WTC11 (cell line): ENCODE data around the gene NT5C1A. TPM values are rescaled to one million over a fixed set of nuclear protein-coding genes. Genes with fewer than 3 reads are reported as not detected.

Experiments used
- ATAC-seq: fragments of 200-7000 bp; cut with Tn5 transposase; 2 replicates; pipeline ENCODE4 v1.10.0; 2021; ENCODE audit warnings: mild to moderate bottlenecking, moderate library complexity
- CTCF ChIA-PET: fragments of 300-600 bp; sonication (Branson Sonifier 250); formaldehyde crosslinking; loops from one replicate; lab custom pipeline; 2021; ENCODE audit warnings: antibody characterized with exemption; lab: Charles Lee
- POLR2A ChIA-PET: fragments of 350-600 bp; sonication (Branson Sonifier 250); formaldehyde crosslinking; loops from one replicate; lab custom pipeline; 2021; ENCODE audit warnings: antibody characterized with exemption; lab: Charles Lee
- DNase-seq: peaks from one replicate; pipeline ENCODE4 v3.0.0; 2021; ENCODE audit warnings: low spot score
- H3K27ac Mint-ChIP-seq: 2 replicates; pipeline ENCODE4 v1.8.0; 2021; ENCODE audit warnings: mixed read lengths
- H3K27me3 Mint-ChIP-seq: 2 replicates; pipeline ENCODE4 v1.8.0; 2021; ENCODE audit warnings: low read depth, mild to moderate bottlenecking, moderate library complexity, mixed read lengths
- H3K36me3 Mint-ChIP-seq: 2 replicates; pipeline ENCODE4 v1.8.0; 2021; ENCODE audit warnings: mixed read lengths
- H3K4me1 Mint-ChIP-seq: 2 replicates; pipeline ENCODE4 v1.8.0; 2022; ENCODE audit warnings: mixed read lengths
- H3K4me3 Mint-ChIP-seq: 2 replicates; pipeline ENCODE4 v1.8.0; 2021; ENCODE audit warnings: mild to moderate bottlenecking, moderate library complexity, mixed read lengths
- H3K9me3 Mint-ChIP-seq: 2 replicates; pipeline ENCODE4 v1.8.0; 2021; ENCODE audit warnings: mixed read lengths
- ATF2 ChIP-seq: sonication (generic); formaldehyde crosslinking; IDR thresholded peaks from 2 replicates; pipeline ENCODE4 v1.8.1; 2022; ENCODE audit warnings: low read depth, missing genetic modification reagents, borderline replicate concordance
- ATF3 ChIP-seq: sonication (generic); formaldehyde crosslinking; conservative IDR thresholded peaks from 2 replicates; pipeline ENCODE4 v1.8.1; 2022; ENCODE audit warnings: mild to moderate bottlenecking, missing genetic modification reagents
- ELF4 ChIP-seq: sonication (generic); formaldehyde crosslinking; IDR thresholded peaks from 2 replicates; pipeline ENCODE4 v1.8.1; 2022; ENCODE audit warnings: low read depth, mild to moderate bottlenecking, moderate library complexity, missing genetic modification reagents
- ERG ChIP-seq: fragments of 250-450 bp; sonication (Bioruptor Pico); IDR thresholded peaks from 2 replicates; pipeline ENCODE4 v1.8.0; 2021; ENCODE audit warnings: mild to moderate bottlenecking
- GTF2I ChIP-seq: fragments of 250-450 bp; sonication (Bioruptor Pico); conservative IDR thresholded peaks from 2 replicates; pipeline ENCODE4 v1.4.0; 2021; ENCODE audit warnings: mild to moderate bottlenecking
- NFYB ChIP-seq: sonication (generic); formaldehyde crosslinking; conservative IDR thresholded peaks from 2 replicates; pipeline ENCODE4 v1.8.0; 2022; ENCODE audit warnings: low read depth, missing genetic modification reagents
- NR2C2 ChIP-seq: sonication (generic); formaldehyde crosslinking; IDR thresholded peaks from 2 replicates; pipeline ENCODE4 v1.8.0; 2022; ENCODE audit warnings: mild to moderate bottlenecking, missing genetic modification reagents
- PRRX2 ChIP-seq: fragments of 250-450 bp; sonication (Bioruptor Pico); IDR thresholded peaks from 2 replicates; pipeline ENCODE4 v1.8.0; 2021; ENCODE audit warnings: mild to moderate bottlenecking
- RORB ChIP-seq: fragments of 250-450 bp; sonication (Bioruptor Pico); IDR thresholded peaks from 2 replicates; pipeline ENCODE4 v1.9.0; 2021; ENCODE audit warnings: mild to moderate bottlenecking
- SMAD4 ChIP-seq: sonication (generic); formaldehyde crosslinking; IDR thresholded peaks from 2 replicates; pipeline ENCODE4 v1.8.0; 2022; ENCODE audit warnings: mild to moderate bottlenecking, missing genetic modification reagents
- SP1 ChIP-seq: sonication (generic); formaldehyde crosslinking; conservative IDR thresholded peaks from 2 replicates; pipeline ENCODE4 v1.8.1; 2022; ENCODE audit warnings: missing genetic modification reagents
- TCF7 ChIP-seq: sonication (generic); formaldehyde crosslinking; IDR thresholded peaks from 2 replicates; pipeline ENCODE4 v1.8.0; 2022; ENCODE audit warnings: mild to moderate bottlenecking, low read depth, missing genetic modification reagents, moderate library complexity
- ZBTB43 ChIP-seq: sonication (generic); formaldehyde crosslinking; IDR thresholded peaks from 2 replicates; pipeline ENCODE4 v1.8.1; 2023; ENCODE audit warnings: mild to moderate bottlenecking, missing genetic modification reagents
- ZNF263 ChIP-seq: sonication (generic); formaldehyde crosslinking; IDR thresholded peaks from 2 replicates; pipeline ENCODE4 v1.8.1; 2022; ENCODE audit warnings: low read depth, mild to moderate bottlenecking, moderate library complexity, missing genetic modification reagents
- ZNF396 ChIP-seq: fragments of 250-450 bp; sonication (Bioruptor Pico); IDR thresholded peaks from 2 replicates; pipeline ENCODE4 v1.8.0; 2021; ENCODE audit warnings: mild to moderate bottlenecking, moderate library complexity, borderline replicate concordance
- ZNF416 ChIP-seq: fragments of 250-450 bp; sonication (Bioruptor Pico); IDR thresholded peaks from 2 replicates; pipeline ENCODE4 v1.9.0; 2021; ENCODE audit warnings: mild to moderate bottlenecking, inconsistent platforms
- ZNF423 ChIP-seq: fragments of 250-450 bp; sonication (Bioruptor Pico); IDR thresholded peaks from 2 replicates; pipeline ENCODE4 v2.1.2; 2022; ENCODE audit warnings: mild to moderate bottlenecking, moderate library complexity
- ZNF532 ChIP-seq: fragments of 250-450 bp; sonication (Bioruptor Pico); IDR thresholded peaks from 2 replicates; pipeline ENCODE4 v1.9.0; 2021; ENCODE audit warnings: mild to moderate bottlenecking, borderline replicate concordance
- total RNA-seq: library from RNA; stranded (reverse); gene quantifications from 3 replicates; pipeline ENCODE4 v1.2.3, GENCODE V29; 2021
- TF ChIP-seq, protein P1 (sequence below): sonication (generic); formaldehyde crosslinking; IDR thresholded peaks from 2 replicates; pipeline ENCODE4 v1.8.1; 2023; ENCODE audit warnings: mild to moderate bottlenecking, missing genetic modification reagents
- TF ChIP-seq, protein P2 (sequence below): sonication (generic); formaldehyde crosslinking; IDR thresholded peaks from 2 replicates; pipeline ENCODE4 v1.8.0; 2022; ENCODE audit warnings: mild to moderate bottlenecking, missing genetic modification reagents

Gene NT5C1A
- total RNA-seq, 1 experiment from 2014 or later = not detected

- ChIA-PET POLR2A (interaction anchor here (0.6 to 0.9 kb wide), 2 partner anchors 70 to 231 kb away, joined by 3 to 4 read pairs; no protein-coding TSS in a partner anchor), CTCF (interaction anchor here (0.8 to 4.9 kb wide), 7 partner anchors 13 to 70 kb away, joined by 3 to 61 read pairs (median 8); partner anchors contain the start of genes HPCAL4 and NT5C1A)
- Mint-ChIP-seq H3K36me3 (no peaks in the 10 kb centered on the region), H3K9me3 (no peaks in the 10 kb centered on the region), H3K4me1 (peaks cover 14% of the 10 kb centered on the region), H3K27ac (no peak overlapping the region), H3K27me3 (peaks cover 80% of the 10 kb centered on the region)
- DNase-seq (no peak), ATAC-seq (no peak)
- no peak for TF ChIP-seq ATF3
- TF ChIP-seq ELF4 (CRISPR knock-in tag) = no peak
- TF ChIP-seq, protein P1, sequence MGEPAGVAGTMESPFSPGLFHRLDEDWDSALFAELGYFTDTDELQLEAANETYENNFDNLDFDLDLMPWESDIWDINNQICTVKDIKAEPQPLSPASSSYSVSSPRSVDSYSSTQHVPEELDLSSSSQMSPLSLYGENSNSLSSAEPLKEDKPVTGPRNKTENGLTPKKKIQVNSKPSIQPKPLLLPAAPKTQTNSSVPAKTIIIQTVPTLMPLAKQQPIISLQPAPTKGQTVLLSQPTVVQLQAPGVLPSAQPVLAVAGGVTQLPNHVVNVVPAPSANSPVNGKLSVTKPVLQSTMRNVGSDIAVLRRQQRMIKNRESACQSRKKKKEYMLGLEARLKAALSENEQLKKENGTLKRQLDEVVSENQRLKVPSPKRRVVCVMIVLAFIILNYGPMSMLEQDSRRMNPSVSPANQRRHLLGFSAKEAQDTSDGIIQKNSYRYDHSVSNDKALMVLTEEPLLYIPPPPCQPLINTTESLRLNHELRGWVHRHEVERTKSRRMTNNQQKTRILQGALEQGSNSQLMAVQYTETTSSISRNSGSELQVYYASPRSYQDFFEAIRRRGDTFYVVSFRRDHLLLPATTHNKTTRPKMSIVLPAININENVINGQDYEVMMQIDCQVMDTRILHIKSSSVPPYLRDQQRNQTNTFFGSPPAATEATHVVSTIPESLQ (CRISPR knock-in tag) = no peak
- TF ChIP-seq, all 79 proteins: peak for 0
- H3K4me3 Mint-ChIP-seq = no peak overlapping the region
Observed at GRCh38 chr1:39645411-39646043, 26.4 kb downstream of the NT5C1A start.

- POLR2A ChIA-PET = no interaction called here
- no peaks in the 10 kb centered on the region for H3K9me3 Mint-ChIP-seq
- H3K36me3 Mint-ChIP-seq = no peaks in the 10 kb centered on the region
- H3K27ac Mint-ChIP-seq = no peak overlapping the region
- DNase-seq (no peak), ATAC-seq (no peak)
- CTCF ChIA-PET = interaction anchor here (0.5 to 1.7 kb wide), 3 partner anchors 10 to 37 kb away, joined by 3 to 5 read pairs (median 3); no protein-coding TSS in a partner anchor
- no peak overlapping the region for H3K4me3 Mint-ChIP-seq
- peaks cover 14% of the 10 kb centered on the region for H3K4me1 Mint-ChIP-seq
- H3K27me3 Mint-ChIP-seq = peaks cover 88% of the 10 kb centered on the region
- TF ChIP-seq ZNF263 (CRISPR knock-in tag) = no peak
- TF ChIP-seq RORB (CRISPR knock-in tag) = no peak
- no peak for TF ChIP-seq TCF7
- TF ChIP-seq NFYB = no peak
- TF ChIP-seq ATF3 = no peak
- no peak for TF ChIP-seq PRRX2 (CRISPR knock-in tag)
- TF ChIP-seq, protein P2, sequence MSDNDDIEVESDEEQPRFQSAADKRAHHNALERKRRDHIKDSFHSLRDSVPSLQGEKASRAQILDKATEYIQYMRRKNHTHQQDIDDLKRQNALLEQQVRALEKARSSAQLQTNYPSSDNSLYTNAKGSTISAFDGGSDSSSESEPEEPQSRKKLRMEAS = no peak
Observed at GRCh38 chr1:39643705-39644104, 28.2 kb downstream of the NT5C1A start.

- ChIA-PET CTCF (interaction anchor here (3.6 kb wide), 1 partner anchor 11 kb away, joined by 16 read pairs; no protein-coding TSS in a partner anchor), POLR2A (no interaction called here)
- ATAC-seq = no peak
- Mint-ChIP-seq H3K4me3 (no peak overlapping the region), H3K9me3 (no peaks in the 10 kb centered on the region), H3K36me3 (no peaks in the 10 kb centered on the region), H3K4me1 (peaks cover 14% of the 10 kb centered on the region), H3K27ac (no peak overlapping the region), H3K27me3 (peaks cover 88% of the 10 kb centered on the region)
- DNase-seq = no peak
- TF ChIP-seq ZNF396 (CRISPR knock-in tag) (no peak), ZBTB43 (no peak), SP1 (no peak), ZNF423 (CRISPR knock-in tag) (no peak), ZNF532 (CRISPR knock-in tag) (no peak), SMAD4 (no peak), ZNF416 (CRISPR knock-in tag) (no peak), ATF2 (CRISPR knock-in tag) (no peak), ERG (CRISPR knock-in tag) (no peak), NR2C2 (CRISPR knock-in tag) (no peak), GTF2I (CRISPR knock-in tag) (no peak)
Observed at GRCh38 chr1:39642796-39643195, 29.1 kb downstream of the NT5C1A start.
